ENCODE data around the gene WWC2. TPM values are rescaled to one million over a fixed set of nuclear protein-coding genes. Genes with fewer than 3 reads are reported as not detected.

The WWC2 gene
- total and polyA plus RNA-seq, 2 experiments from 2014 or later = 50.5 to 74.2 TPM

- no peak for DNase-seq (ENCODE audit: low spot score)
- H3F3A ChIP-seq (replicated peaks; ENCODE audit: low read depth) = no peaks in the 10 kb centered on the region
- no peaks in the 10 kb centered on the region for H3K4me1 ChIP-seq (ENCODE audit: insufficient read depth)
- no peak overlapping the region for H3K4me3 Mint-ChIP-seq
- H3K4me2 ChIP-seq = no peak overlapping the region
- peaks cover 11% of the 10 kb centered on the region for H3K27me3 Mint-ChIP-seq (ENCODE audit: insufficient read depth, low read depth, poor library complexity)
- H3K9me3 Mint-ChIP-seq = no peaks in the 10 kb centered on the region
- no peaks in the 10 kb centered on the region for H3K79me2 ChIP-seq (replicated peaks; ENCODE audit: insufficient read depth)
- no peak overlapping the region for H2AFZ ChIP-seq
- no peaks in the 10 kb centered on the region; the same call in 1 of the 2 replicates for H4K20me1 ChIP-seq (replicated peaks; ENCODE audit: insufficient read depth)
- peaks cover under 1% of the 10 kb centered on the region; the same call in 1 of the 3 replicates for H3K4me1 Mint-ChIP-seq
- no peak overlapping the region for H3K27ac ChIP-seq (ENCODE audit: low read depth)
- ATAC-seq = no peak
- TF ChIP-seq CREB1 (CRISPR knock-in tag; IDR thresholded peaks at IDR 0.05; ENCODE audit: low read depth) (no peak), CTCF (conservative IDR thresholded peaks at IDR 0.05; ENCODE audit: low read depth in 2 of 2) (no peak), ZNF331 (CRISPR knock-in tag; IDR thresholded peaks at IDR 0.05; ENCODE audit: low read depth) (no peak), NANOG (IDR thresholded peaks at IDR 0.05; ENCODE audit: borderline replicate concordance) (no peak), ETS1 (IDR thresholded peaks at IDR 0.05) (no peak)
- TF ChIP-seq, protein P1, sequence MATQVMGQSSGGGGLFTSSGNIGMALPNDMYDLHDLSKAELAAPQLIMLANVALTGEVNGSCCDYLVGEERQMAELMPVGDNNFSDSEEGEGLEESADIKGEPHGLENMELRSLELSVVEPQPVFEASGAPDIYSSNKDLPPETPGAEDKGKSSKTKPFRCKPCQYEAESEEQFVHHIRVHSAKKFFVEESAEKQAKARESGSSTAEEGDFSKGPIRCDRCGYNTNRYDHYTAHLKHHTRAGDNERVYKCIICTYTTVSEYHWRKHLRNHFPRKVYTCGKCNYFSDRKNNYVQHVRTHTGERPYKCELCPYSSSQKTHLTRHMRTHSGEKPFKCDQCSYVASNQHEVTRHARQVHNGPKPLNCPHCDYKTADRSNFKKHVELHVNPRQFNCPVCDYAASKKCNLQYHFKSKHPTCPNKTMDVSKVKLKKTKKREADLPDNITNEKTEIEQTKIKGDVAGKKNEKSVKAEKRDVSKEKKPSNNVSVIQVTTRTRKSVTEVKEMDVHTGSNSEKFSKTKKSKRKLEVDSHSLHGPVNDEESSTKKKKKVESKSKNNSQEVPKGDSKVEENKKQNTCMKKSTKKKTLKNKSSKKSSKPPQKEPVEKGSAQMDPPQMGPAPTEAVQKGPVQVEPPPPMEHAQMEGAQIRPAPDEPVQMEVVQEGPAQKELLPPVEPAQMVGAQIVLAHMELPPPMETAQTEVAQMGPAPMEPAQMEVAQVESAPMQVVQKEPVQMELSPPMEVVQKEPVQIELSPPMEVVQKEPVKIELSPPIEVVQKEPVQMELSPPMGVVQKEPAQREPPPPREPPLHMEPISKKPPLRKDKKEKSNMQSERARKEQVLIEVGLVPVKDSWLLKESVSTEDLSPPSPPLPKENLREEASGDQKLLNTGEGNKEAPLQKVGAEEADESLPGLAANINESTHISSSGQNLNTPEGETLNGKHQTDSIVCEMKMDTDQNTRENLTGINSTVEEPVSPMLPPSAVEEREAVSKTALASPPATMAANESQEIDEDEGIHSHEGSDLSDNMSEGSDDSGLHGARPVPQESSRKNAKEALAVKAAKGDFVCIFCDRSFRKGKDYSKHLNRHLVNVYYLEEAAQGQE (IDR thresholded peaks at IDR 0.05; ENCODE audit: unreplicated experiment) = no peak
- H3K27ac Mint-ChIP-seq = no peak overlapping the region; the same call in 1 of the 2 replicates
- H3K4me3 ChIP-seq = no peak overlapping the region
- peaks cover 79% of the 10 kb centered on the region for H3K36me3 Mint-ChIP-seq (ENCODE audit: low read depth)
- no peaks in the 10 kb centered on the region for H3K9me2 ChIP-seq (ENCODE audit: insufficient read depth)
- peaks cover 53% of the 10 kb centered on the region for H3K36me3 ChIP-seq (ENCODE audit: insufficient read depth)
- no peaks in the 10 kb centered on the region for H3K27me3 ChIP-seq (ENCODE audit: insufficient read depth)
These were observed 186.8 kb downstream of the WWC2 start for GRCh38 chr4:183285886-183286285.

- H2AFZ ChIP-seq = no peak overlapping the region
- no peaks in the 10 kb centered on the region; the same call in 1 of the 2 replicates for H4K20me1 ChIP-seq (replicated peaks; ENCODE audit: insufficient read depth)
- H3K9me2 ChIP-seq (ENCODE audit: insufficient read depth) = no peaks in the 10 kb centered on the region
- H3K79me2 ChIP-seq (replicated peaks; ENCODE audit: insufficient read depth) = no peaks in the 10 kb centered on the region
- Mint-ChIP-seq H3K4me3 (no peak overlapping the region), H3K27me3 (ENCODE audit: insufficient read depth, low read depth, poor library complexity) (peaks cover 11% of the 10 kb centered on the region), H3K36me3 (ENCODE audit: low read depth) (peaks cover 84% of the 10 kb centered on the region), H3K9me3 (no peaks in the 10 kb centered on the region), H3K4me1 (peaks cover 3% of the 10 kb centered on the region; the same call in 2 of the 3 replicates), H3K27ac (no peak overlapping the region; the same call in 1 of the 2 replicates)
- no peaks in the 10 kb centered on the region for H3F3A ChIP-seq (replicated peaks; ENCODE audit: low read depth)
- no peak overlapping the region for H3K4me3 ChIP-seq
- no peaks in the 10 kb centered on the region for H3K4me1 ChIP-seq (ENCODE audit: insufficient read depth)
- no peaks in the 10 kb centered on the region for H3K27me3 ChIP-seq (ENCODE audit: insufficient read depth)
- DNase-seq (ENCODE audit: low spot score) (no peak), ATAC-seq (no peak)
- H3K4me2 ChIP-seq = no peak overlapping the region
- H3K36me3 ChIP-seq (ENCODE audit: insufficient read depth) = peaks cover 51% of the 10 kb centered on the region
- H3K27ac ChIP-seq (ENCODE audit: low read depth) = no peak overlapping the region
- TF ChIP-seq CTCF (conservative IDR thresholded peaks at IDR 0.05; ENCODE audit: low read depth in 2 of 2) = no peak
- no peak for TF ChIP-seq POLR2AphosphoS5 (IDR thresholded peaks at IDR 0.05; ENCODE audit: low read depth)
- TF ChIP-seq STAT1 (IDR thresholded peaks at IDR 0.05; ENCODE audit: unreplicated experiment) = no peak
- TF ChIP-seq CREB1 (CRISPR knock-in tag; IDR thresholded peaks at IDR 0.05; ENCODE audit: low read depth) = no peak
- no peak for TF ChIP-seq ETS1 (IDR thresholded peaks at IDR 0.05)
- no peak for TF ChIP-seq ZNF331 (CRISPR knock-in tag; IDR thresholded peaks at IDR 0.05; ENCODE audit: low read depth)
- TF ChIP-seq ZNF114 (CRISPR knock-in tag; IDR thresholded peaks at IDR 0.05) = no peak
- TF ChIP-seq JUNB (IDR thresholded peaks at IDR 0.05; ENCODE audit: unreplicated experiment) = no peak
- no peak for TF ChIP-seq EZH2phosphoT487 (IDR thresholded peaks at IDR 0.05; ENCODE audit: unreplicated experiment)
- no peak for TF ChIP-seq NANOG (IDR thresholded peaks at IDR 0.05; ENCODE audit: borderline replicate concordance)
These were observed 187.7 kb downstream of the WWC2 start for GRCh38 chr4:183286590-183287308.
